MM.1S (cell line): Measurements from ENCODE around the gene WFDC9.
"Not testable (repeated sequence)": the region's sequence is repeated elsewhere in the genome, so short reads cannot be mapped to it uniquely, and the experiment has no call there.

Experiments used
- DNase-seq: peaks from one replicate; pipeline ENCODE4 v3.0.0-alpha.2; 2015
- H2AFZ ChIP-seq: fragments of 300-600 bp; sonication (generic); 2 replicates; pipeline ENCODE4 v1.6.0; 2016; ENCODE audit warnings: antibody characterized with exemption, low read length
- H3F3A ChIP-seq: fragments of 300-600 bp; sonication (generic); 2 replicates; pipeline ENCODE4 v1.6.1; 2016; ENCODE audit warnings: mild to moderate bottlenecking, antibody characterized with exemption, low read length, moderate library complexity, mixed read lengths; ENCODE audit not compliant: insufficient read depth
- H3K27ac ChIP-seq: fragments of 300-600 bp; sonication (generic); 2 replicates; pipeline ENCODE4 v1.5.1; 2016; ENCODE audit warnings: mild to moderate bottlenecking, low read length
- H3K27me3 ChIP-seq: fragments of 300-600 bp; sonication (generic); replicated peaks from 2 replicates; pipeline ENCODE4 v1.6.0; 2016; ENCODE audit warnings: low read length; ENCODE audit not compliant: insufficient read depth
- H3K36me3 ChIP-seq: fragments of 300-600 bp; sonication (generic); replicated peaks from 2 replicates; pipeline ENCODE4 v1.6.1; 2016; ENCODE audit warnings: mild to moderate bottlenecking, low read length, mixed read lengths; ENCODE audit not compliant: insufficient read depth
- H3K4me1 ChIP-seq: fragments of 300-600 bp; sonication (generic); 2 replicates; pipeline ENCODE4 v1.6.1; 2016; ENCODE audit warnings: low read length, mixed read lengths
- H3K4me2 ChIP-seq: fragments of 300-600 bp; sonication (generic); 2 replicates; pipeline ENCODE4 v1.6.0; 2016; ENCODE audit warnings: low read depth, low read length
- H3K4me3 ChIP-seq: fragments of 300-600 bp; sonication (generic); 2 replicates; pipeline ENCODE4 v1.5.1; 2016; ENCODE audit warnings: low read length, mixed read lengths
- H3K79me2 ChIP-seq: fragments of 300-600 bp; sonication (generic); 2 replicates; pipeline ENCODE4 v1.6.1; 2016; ENCODE audit warnings: mixed run types, low read length, mixed read lengths
- H3K9ac ChIP-seq: fragments of 300-600 bp; sonication (generic); 2 replicates; pipeline ENCODE4 v1.6.1; 2016; ENCODE audit warnings: low read length, mixed read lengths
- H3K9me2 ChIP-seq: fragments of 300-600 bp; sonication (generic); replicated peaks from 2 replicates; pipeline ENCODE4 v1.6.1; 2016; ENCODE audit warnings: mild to moderate bottlenecking, low read length, mixed read lengths; ENCODE audit not compliant: insufficient read depth
- H3K9me3 ChIP-seq: fragments of 300-600 bp; sonication (generic); replicated peaks from 2 replicates; pipeline ENCODE4 v1.6.1; 2016; ENCODE audit warnings: mild to moderate bottlenecking, low read length, mixed read lengths; ENCODE audit not compliant: insufficient read depth
- H4K20me1 ChIP-seq: fragments of 300-600 bp; sonication (generic); 2 replicates; pipeline ENCODE4 v1.6.1; 2016; ENCODE audit warnings: mild to moderate bottlenecking, low read length, moderate library complexity, mixed read lengths; ENCODE audit not compliant: insufficient read depth
- EZH2 ChIP-seq: fragments of 300-600 bp; sonication (generic); optimal IDR thresholded peaks from 2 replicates; pipeline ENCODE3; 2017; ENCODE audit warnings: low read depth, mild to moderate bottlenecking, antibody characterized with exemption, low read length, mixed read lengths
- EZH2phosphoT487 ChIP-seq: fragments of 300-600 bp; sonication (generic); IDR thresholded peaks from 2 replicates; pipeline ENCODE4 v1.6.1; 2018; ENCODE audit warnings: antibody characterized with exemption, low read length
- TF ChIP-seq, protein P1 (sequence below): fragments of 300-600 bp; sonication (generic); IDR thresholded peaks from 2 replicates; pipeline ENCODE4 v1.5.1; 2016; ENCODE audit warnings: antibody characterized with exemption, low read length, mixed read lengths

Gene WFDC9

DNA sequence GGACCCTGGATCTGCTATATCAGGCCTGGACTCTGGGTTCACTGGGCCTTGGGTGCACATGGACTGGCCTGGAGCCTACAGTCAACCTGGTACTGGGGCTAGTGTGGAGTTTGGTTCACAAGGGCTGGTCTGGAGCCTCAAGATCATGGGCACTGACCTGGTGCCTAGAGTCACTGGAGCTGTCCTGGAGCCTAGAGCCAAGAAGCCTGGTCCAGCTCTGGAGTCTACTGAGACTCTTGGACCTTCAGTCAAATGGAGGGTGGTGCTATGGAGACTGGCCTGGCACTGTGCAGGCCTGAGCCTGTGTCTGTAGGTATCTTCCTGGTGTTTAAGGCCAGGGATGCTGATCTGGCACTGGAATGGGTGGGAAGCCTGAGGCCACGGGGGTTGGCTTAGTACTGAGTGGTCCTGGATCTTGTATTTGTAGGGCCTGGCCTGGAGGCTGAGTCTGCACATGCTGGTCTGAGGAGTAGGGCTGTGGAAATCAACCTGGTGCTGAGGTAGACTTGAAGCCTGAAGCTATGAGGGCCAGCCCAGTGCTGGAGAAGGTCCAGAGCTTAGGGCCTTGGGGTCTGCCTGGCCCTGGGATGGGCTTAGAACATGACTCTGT, 16.5 kb upstream of the WFDC9 start:
- no peak for DNase-seq
- no peaks in the 10 kb centered on the region for H3K27me3 ChIP-seq
- no peaks in the 10 kb centered on the region for H3K9me3 ChIP-seq
- H3K27ac ChIP-seq: no peak overlapping the region
- no peaks in the 10 kb centered on the region for H4K20me1 ChIP-seq
- no peaks in the 10 kb centered on the region for H3K9me2 ChIP-seq
- H3K4me3 ChIP-seq: no peak overlapping the region
- no peak overlapping the region for H3K4me2 ChIP-seq
- no peaks in the 10 kb centered on the region for H3K4me1 ChIP-seq
- no peaks in the 10 kb centered on the region for H3K79me2 ChIP-seq
- H3F3A ChIP-seq: no peaks in the 10 kb centered on the region
- no peak overlapping the region for H3K9ac ChIP-seq
- no peak overlapping the region for H2AFZ ChIP-seq
- H3K36me3 ChIP-seq: no peaks in the 10 kb centered on the region
- TF ChIP-seq EZH2phosphoT487 (no peak), EZH2 (no peak)
- TF ChIP-seq, protein P1, sequence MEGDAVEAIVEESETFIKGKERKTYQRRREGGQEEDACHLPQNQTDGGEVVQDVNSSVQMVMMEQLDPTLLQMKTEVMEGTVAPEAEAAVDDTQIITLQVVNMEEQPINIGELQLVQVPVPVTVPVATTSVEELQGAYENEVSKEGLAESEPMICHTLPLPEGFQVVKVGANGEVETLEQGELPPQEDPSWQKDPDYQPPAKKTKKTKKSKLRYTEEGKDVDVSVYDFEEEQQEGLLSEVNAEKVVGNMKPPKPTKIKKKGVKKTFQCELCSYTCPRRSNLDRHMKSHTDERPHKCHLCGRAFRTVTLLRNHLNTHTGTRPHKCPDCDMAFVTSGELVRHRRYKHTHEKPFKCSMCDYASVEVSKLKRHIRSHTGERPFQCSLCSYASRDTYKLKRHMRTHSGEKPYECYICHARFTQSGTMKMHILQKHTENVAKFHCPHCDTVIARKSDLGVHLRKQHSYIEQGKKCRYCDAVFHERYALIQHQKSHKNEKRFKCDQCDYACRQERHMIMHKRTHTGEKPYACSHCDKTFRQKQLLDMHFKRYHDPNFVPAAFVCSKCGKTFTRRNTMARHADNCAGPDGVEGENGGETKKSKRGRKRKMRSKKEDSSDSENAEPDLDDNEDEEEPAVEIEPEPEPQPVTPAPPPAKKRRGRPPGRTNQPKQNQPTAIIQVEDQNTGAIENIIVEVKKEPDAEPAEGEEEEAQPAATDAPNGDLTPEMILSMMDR: no peak

DNA sequence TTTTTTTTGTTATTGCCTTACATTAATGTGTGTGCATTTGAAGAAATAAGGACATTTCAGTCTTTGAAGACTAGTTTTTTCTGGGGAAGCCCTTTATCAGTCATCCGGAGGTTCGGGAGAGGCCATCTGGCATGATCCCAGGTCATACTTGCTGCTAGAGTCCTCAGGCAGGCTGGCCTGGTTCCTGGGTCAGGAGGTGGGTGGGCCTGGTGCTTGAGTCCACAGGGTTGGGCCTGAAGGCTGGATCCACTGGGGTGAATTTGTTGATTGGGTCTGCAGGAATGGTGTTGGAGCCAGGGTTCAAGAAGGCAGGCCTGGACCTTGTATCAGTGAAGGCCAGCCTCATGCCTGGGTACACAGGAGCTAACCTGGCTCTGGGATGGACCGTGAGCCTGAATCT, 15.8 kb upstream of the WFDC9 start:
- H3K27ac ChIP-seq: no peak overlapping the region
- no peaks in the 10 kb centered on the region for H3K4me1 ChIP-seq
- DNase-seq: no peak
- H3K9me3 ChIP-seq: no peaks in the 10 kb centered on the region
- no peak overlapping the region for H3K9ac ChIP-seq
- H3K9me2 ChIP-seq: no peaks in the 10 kb centered on the region
- no peak overlapping the region for H3K4me2 ChIP-seq
- H4K20me1 ChIP-seq: no peaks in the 10 kb centered on the region
- H3K4me3 ChIP-seq: no peak overlapping the region
- no peaks in the 10 kb centered on the region for H3K27me3 ChIP-seq
- H2AFZ ChIP-seq: no peak overlapping the region
- no peaks in the 10 kb centered on the region for H3F3A ChIP-seq
- H3K79me2 ChIP-seq: no peaks in the 10 kb centered on the region
- H3K36me3 ChIP-seq: no peaks in the 10 kb centered on the region
- TF ChIP-seq EZH2phosphoT487 (no peak), EZH2 (no peak)
- TF ChIP-seq, protein P1: no peak

DNA sequence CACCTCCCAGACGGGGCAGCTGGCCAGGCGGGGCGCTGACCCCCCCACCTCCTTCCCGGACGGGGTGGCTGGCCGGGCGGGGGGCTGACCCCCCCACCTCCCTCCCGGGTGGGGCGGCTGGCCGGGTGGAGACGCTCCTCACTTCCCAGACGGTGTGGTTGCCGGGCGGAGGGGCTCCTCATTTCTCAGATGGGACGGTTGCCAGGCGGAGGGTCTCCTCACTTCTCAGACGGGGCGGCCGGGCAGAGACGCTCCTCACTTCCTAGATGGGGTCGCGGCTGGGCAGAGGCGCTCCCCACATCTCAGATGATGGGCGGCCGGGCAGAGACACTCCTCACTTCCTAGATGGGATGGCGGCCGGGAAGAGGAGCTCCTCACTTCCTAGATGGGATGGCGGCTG, 14.8 kb upstream of the WFDC9 start:
- H3K9ac ChIP-seq, H4K20me1 ChIP-seq, H3K36me3 ChIP-seq, H3K4me2 ChIP-seq, H3F3A ChIP-seq, H3K27ac ChIP-seq, H2AFZ ChIP-seq, H3K27me3 ChIP-seq, DNase-seq, H3K9me2 ChIP-seq, H3K4me1 ChIP-seq, H3K4me3 ChIP-seq, H3K9me3 ChIP-seq, H3K79me2 ChIP-seq: not testable (repeated sequence)

DNA sequence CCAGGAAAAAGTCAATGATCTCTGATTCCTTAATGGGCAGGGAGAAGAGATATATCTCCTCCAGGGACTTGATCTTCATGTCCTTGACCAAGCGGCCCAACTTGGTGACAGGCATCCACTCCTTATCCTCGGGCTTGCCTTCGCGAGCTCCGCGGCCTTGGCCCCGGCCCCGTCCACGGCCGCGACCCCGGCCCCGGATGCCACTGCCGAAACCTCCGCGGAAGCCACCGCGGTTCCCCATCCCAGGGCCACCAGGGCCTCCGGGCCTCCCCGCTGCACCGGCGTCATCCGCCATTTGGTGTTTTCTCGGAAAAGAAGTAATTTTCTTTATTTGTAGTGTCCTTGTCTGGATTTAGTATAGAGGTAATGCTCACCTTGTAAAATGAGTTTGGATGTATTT, 10.0 kb upstream of the WFDC9 start:
- H3K36me3 ChIP-seq, DNase-seq, H2AFZ ChIP-seq, H3F3A ChIP-seq, H3K4me3 ChIP-seq, H3K9me3 ChIP-seq, H4K20me1 ChIP-seq, H3K9ac ChIP-seq, H3K4me2 ChIP-seq, H3K9me2 ChIP-seq, H3K79me2 ChIP-seq, H3K4me1 ChIP-seq, H3K27ac ChIP-seq, H3K27me3 ChIP-seq: not testable (repeated sequence)
